GM11168 (cell line): ENCODE measurements around the gene SRRM3.
"Not testable (repeated sequence)": the region's sequence is repeated elsewhere in the genome, so short reads cannot be mapped to it uniquely, and the experiment has no call there.

ENCODE experiments used
- in situ Hi-C: fragments of 300-500 bp; cut with MboI; formaldehyde crosslinking; loops from one replicate; pipeline ENCODE4 v1.12.0; 2022; ENCODE audit warnings: low sequenced_read_pairs; ENCODE audit not compliant: unreplicated experiment

SRRM3 gene

GRCh38 chr7:76328389-76328788, 126.7 kb downstream of the SRRM3 start:
- in situ Hi-C loops: no loop called here

- in situ Hi-C loops: no loop called here
These were observed 127.8 kb downstream of the SRRM3 start for GRCh38 chr7:76329479-76329878.

GRCh38 chr7:76330261-76330660, 128.6 kb downstream of the SRRM3 start:
- in situ Hi-C loops: no loop called here

- in situ Hi-C loops: no loop called here
These were observed 129.0 kb downstream of the SRRM3 start for GRCh38 chr7:76330673-76331072.

GRCh38 chr7:76332078-76332477, 130.4 kb downstream of the SRRM3 start:
- in situ Hi-C loops: no loop called here

- in situ Hi-C loops: no loop called here
These were observed 131.9 kb downstream of the SRRM3 start for GRCh38 chr7:76333511-76334101.

GRCh38 chr7:76334320-76334967, 132.7 kb downstream of the SRRM3 start:
- in situ Hi-C loops: no loop called here

GRCh38 chr7:76335417-76335816, 133.7 kb downstream of the SRRM3 start:
- in situ Hi-C loops: not testable (repeated sequence)

- in situ Hi-C loops: no loop called here
These were observed 134.4 kb downstream of the SRRM3 start for GRCh38 chr7:76336094-76336493.
